Measurements from ENCODE around the gene SEMA5A. TPM values are rescaled to one million over a fixed set of nuclear protein-coding genes. Genes with fewer than 3 reads are reported as not detected.

The SEMA5A gene
- total RNA-seq, 1 donor from 2014 or later, result 38.9 TPM

DNA sequence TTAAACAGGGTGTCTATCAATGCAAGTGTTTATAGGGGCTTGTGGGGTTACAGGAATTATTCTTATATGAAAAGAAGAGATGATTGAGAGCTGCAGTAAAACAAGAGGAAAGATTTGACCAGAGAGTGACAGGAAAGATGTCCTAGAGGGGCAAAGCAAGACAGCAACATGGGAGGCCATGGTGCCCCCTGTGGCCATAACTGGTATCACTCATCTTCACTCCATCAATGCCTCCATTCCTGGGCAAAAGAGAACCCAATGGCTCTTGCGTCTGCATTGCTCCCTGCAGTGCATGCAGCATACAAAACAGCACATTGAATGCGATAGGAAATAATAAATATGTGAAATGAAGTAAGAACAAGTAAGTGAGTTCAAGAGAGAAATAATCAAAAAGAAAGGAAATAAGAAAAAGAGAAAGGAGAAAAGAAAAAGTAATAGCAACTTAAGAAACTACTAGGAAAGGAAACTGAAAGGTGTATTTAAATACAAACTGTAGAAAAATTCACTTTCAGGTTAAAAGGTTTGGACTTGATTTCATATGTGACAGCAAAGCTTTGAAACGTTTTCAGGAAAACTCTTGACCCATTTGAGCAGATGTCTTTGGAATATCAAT lies 206.6 kb downstream of the SEMA5A start:
- H3K27ac ChIP-seq, result no peak overlapping the region
- no peak overlapping the region for H3K4me3 ChIP-seq
- no peaks in the 10 kb centered on the region for H3K9me3 ChIP-seq
- intact Hi-C loops (cut with DNase I), result no loop called here
- TF ChIP-seq, protein P1, sequence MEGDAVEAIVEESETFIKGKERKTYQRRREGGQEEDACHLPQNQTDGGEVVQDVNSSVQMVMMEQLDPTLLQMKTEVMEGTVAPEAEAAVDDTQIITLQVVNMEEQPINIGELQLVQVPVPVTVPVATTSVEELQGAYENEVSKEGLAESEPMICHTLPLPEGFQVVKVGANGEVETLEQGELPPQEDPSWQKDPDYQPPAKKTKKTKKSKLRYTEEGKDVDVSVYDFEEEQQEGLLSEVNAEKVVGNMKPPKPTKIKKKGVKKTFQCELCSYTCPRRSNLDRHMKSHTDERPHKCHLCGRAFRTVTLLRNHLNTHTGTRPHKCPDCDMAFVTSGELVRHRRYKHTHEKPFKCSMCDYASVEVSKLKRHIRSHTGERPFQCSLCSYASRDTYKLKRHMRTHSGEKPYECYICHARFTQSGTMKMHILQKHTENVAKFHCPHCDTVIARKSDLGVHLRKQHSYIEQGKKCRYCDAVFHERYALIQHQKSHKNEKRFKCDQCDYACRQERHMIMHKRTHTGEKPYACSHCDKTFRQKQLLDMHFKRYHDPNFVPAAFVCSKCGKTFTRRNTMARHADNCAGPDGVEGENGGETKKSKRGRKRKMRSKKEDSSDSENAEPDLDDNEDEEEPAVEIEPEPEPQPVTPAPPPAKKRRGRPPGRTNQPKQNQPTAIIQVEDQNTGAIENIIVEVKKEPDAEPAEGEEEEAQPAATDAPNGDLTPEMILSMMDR (IDR thresholded peaks at IDR 0.05), result no peak
- ATAC-seq (no peak), DNase-seq (no peak)
- no peaks in the 10 kb centered on the region for H3K27me3 ChIP-seq
- H3K4me1 ChIP-seq, result peaks cover 3% of the 10 kb centered on the region
- H3K36me3 ChIP-seq, result no peaks in the 10 kb centered on the region

DNA sequence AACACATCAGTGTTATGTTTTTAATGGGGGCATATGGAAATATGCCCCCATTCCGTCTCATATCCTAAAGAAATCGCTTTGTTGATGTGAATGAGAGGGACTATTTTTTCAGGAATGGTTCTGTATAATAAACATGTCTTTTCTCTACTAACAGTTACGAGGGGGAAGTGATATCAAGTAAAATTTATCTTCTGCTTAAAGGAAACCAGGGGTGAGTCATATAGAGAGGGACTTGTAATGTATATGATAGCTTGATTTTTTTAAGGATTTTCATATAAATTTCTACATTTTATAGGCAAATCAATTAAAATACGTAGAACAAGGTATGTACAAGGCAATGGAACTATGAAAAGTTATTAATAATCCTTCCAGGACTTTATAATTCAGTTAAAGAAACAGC lies 207.1 kb downstream of the SEMA5A start:
- Histone ChIP-seq H3K27me3 (no peaks in the 10 kb centered on the region), H3K9me3 (no peaks in the 10 kb centered on the region), H3K36me3 (no peaks in the 10 kb centered on the region), H3K4me3 (no peak overlapping the region), H3K27ac (no peak overlapping the region), H3K4me1 (peaks cover 3% of the 10 kb centered on the region)
- ATAC-seq, result no peak
- TF ChIP-seq, protein P1 (IDR thresholded peaks at IDR 0.05), result no peak
- no peak for DNase-seq
- intact Hi-C loops (cut with DNase I), result no loop called here

- no peak for DNase-seq
- Histone ChIP-seq H3K9me3 (no peaks in the 10 kb centered on the region), H3K4me3 (no peak overlapping the region), H3K27me3 (no peaks in the 10 kb centered on the region), H3K36me3 (no peaks in the 10 kb centered on the region), H3K4me1 (no peaks in the 10 kb centered on the region), H3K27ac (no peak overlapping the region)
- TF ChIP-seq, protein P1 (IDR thresholded peaks at IDR 0.05), result no peak
- intact Hi-C loops (cut with DNase I), result no loop called here
- ATAC-seq, result no peak
Measured at GRCh38 chr5:9337928-9338595, 207.8 kb downstream of the SEMA5A start.

DNA sequence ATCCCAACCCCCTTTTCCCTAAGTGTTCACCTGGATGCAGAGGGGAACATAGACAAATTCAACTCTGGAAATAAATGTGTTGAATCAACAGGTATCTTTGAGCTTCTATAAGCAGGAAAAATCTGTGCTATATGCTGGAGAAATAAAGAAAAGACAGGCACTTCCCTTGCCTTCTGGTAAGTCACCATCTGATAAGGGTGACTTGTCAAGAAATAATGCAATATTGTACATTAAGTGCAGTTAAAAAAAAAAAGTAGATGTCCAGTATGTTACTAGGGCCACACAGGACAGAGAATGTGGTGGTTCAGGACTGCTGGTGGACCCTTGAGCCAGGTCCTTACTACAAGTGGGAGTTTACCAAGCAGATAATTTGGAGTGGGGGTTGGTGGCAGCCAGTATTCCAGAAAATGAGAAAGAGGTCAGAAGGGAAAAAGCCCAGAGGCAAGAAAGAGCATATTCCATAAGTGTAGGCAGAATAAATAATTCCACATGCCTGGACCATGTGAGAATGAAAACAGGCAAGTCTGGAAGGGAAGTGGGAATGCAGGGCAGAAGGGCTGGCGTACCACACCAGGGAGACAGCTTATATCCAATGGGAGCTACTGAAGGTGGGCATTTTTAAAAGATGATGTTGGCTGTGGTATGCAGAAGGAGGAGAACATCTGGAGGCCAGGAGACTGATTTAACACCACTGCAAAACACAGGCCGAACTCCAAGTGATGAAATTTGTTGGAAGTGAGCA lies 209.9 kb downstream of the SEMA5A start:
- Histone ChIP-seq H3K36me3 (no peaks in the 10 kb centered on the region), H3K4me3 (no peak overlapping the region), H3K27ac (no peak overlapping the region), H3K9me3 (no peaks in the 10 kb centered on the region), H3K27me3 (no peaks in the 10 kb centered on the region), H3K4me1 (no peaks in the 10 kb centered on the region)
- TF ChIP-seq, protein P1 (IDR thresholded peaks at IDR 0.05), result no peak
- ATAC-seq, result no peak
- intact Hi-C loops (cut with DNase I), result no loop called here
- DNase-seq, result no peak

- Histone ChIP-seq H3K4me3 (no peak overlapping the region), H3K27me3 (no peaks in the 10 kb centered on the region), H3K36me3 (no peaks in the 10 kb centered on the region), H3K9me3 (no peaks in the 10 kb centered on the region), H3K27ac (no peak overlapping the region), H3K4me1 (no peaks in the 10 kb centered on the region)
- intact Hi-C loops (cut with DNase I), result no loop called here
- TF ChIP-seq, protein P1 (IDR thresholded peaks at IDR 0.05), result no peak
- DNase-seq, result no peak
- no peak for ATAC-seq
Measured at GRCh38 chr5:9335269-9335668, 210.6 kb downstream of the SEMA5A start.
